OCI-LY7 (cell line): ENCODE results near the gene WIPF3.

Experiments used
- EZH2phosphoT487 ChIP-seq: fragments of 200-600 bp; sonication (generic); IDR thresholded peaks from 2 replicates; pipeline ENCODE4 v1.6.1; 2018; ENCODE audit warnings: low read depth, borderline replicate concordance, mild to moderate bottlenecking, mixed run types, antibody characterized with exemption, low read length, moderate library complexity, mixed read lengths
- TF ChIP-seq, protein P1 (sequence below): fragments of 200-600 bp; sonication (generic); conservative IDR thresholded peaks from 2 replicates; pipeline ENCODE4 v1.5.1; 2014; ENCODE audit warnings: mild to moderate bottlenecking, antibody characterized with exemption, low read length, moderate library complexity, mixed read lengths

DNA sequence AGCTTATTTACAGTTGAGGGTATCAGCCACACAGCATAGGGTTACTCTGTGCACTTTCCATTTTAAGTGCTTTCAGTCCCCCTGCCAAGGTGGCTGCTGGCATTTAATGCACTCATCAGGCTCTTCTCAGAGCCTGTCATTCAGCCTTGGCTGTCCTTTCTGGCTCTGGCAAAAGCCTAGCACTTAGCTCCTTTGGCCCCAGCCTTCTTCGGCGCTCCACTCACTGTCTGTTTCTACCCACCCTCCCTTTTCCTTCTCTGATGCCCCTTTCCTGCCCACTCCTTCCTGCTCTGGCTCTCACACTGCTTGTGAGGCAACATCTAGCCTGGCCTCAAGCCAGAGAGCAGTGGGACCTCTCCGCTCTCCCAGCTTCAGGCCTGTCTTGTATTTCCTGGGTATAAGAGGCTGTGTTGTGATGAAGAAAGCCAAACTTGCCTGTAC lies 60.2 kb downstream of the WIPF3 start:
- TF ChIP-seq, protein P1, sequence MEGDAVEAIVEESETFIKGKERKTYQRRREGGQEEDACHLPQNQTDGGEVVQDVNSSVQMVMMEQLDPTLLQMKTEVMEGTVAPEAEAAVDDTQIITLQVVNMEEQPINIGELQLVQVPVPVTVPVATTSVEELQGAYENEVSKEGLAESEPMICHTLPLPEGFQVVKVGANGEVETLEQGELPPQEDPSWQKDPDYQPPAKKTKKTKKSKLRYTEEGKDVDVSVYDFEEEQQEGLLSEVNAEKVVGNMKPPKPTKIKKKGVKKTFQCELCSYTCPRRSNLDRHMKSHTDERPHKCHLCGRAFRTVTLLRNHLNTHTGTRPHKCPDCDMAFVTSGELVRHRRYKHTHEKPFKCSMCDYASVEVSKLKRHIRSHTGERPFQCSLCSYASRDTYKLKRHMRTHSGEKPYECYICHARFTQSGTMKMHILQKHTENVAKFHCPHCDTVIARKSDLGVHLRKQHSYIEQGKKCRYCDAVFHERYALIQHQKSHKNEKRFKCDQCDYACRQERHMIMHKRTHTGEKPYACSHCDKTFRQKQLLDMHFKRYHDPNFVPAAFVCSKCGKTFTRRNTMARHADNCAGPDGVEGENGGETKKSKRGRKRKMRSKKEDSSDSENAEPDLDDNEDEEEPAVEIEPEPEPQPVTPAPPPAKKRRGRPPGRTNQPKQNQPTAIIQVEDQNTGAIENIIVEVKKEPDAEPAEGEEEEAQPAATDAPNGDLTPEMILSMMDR, result no peak
- no peak for TF ChIP-seq EZH2phosphoT487
